ENCODE results near the gene HPCAL1. TPM values are rescaled to one million over a fixed set of nuclear protein-coding genes. Genes with fewer than 3 reads are reported as not detected.

HPCAL1 gene
- total and polyA plus RNA-seq, 2 donors (not counting 1 experiment from before 2014, with no cell fraction given) = 60.3 to 65.1 TPM

DNA sequence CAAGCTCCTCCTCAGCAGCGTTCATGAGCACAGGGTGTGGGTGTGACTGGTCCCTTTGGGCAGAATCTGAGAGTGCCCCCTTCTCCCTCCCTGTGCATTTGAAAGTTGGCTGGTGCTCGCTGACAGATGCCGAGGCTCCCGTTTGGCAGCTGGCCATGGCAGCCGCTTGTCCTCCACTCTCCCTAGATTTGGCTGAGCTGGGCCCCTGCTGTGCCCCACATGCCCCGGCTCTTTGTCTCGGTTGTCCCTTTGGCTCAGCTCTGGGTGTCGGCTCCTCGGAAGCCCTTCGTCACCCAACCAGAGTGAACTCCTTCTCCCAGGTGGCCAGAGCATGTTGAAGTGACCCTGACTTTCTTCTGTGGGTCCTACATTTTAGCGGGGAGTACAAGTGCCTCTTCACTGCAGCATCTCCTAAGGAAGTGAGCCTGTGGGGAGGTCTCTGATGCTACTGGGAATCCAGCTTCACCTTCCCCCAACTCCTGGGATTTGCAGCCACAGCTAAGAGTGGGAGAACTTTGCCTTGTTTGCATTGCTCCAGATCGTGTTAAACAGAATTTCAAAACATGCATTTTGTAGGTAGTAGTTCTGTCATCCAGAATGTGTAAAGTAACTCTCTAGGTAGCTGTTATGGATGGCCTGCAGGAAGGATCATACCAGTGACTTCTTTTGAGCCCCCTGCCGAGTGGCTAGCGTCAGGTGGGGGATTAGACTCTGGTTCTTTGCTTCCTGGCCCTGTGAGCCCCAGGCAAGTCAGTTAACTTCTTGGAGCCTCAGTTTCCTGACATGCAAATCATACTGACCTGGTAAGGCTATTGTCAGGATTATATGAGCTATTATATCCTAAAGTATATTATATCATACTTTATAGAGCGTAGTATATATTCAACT, 24.2 kb downstream of the HPCAL1 start:
- Mint-ChIP-seq H3K27me3 (no peaks in the 10 kb centered on the region), H3K9me3 (ENCODE audit: insufficient read depth) (no peaks in the 10 kb centered on the region), H3K4me3 (no peak overlapping the region), H3K4me1 (peaks cover 90% of the 10 kb centered on the region), H3K27ac (no peak overlapping the region)
- H3K4me1 ChIP-seq (ENCODE audit: control insufficient read depth in 2 of 2, insufficient read depth in 2 of 2, low read length in 2 of 2) = peaks cover 66 to 86% of the 10 kb centered on the region in 2 donors
- H3K27ac ChIP-seq (ENCODE audit: low read length in 2 of 2) = no peak overlapping the region
- H3K9me3 ChIP-seq (ENCODE audit: control extremely low read depth in 1 of 3, control insufficient read depth in 2 of 3, insufficient read depth in 1 of 3, low read length in 2 of 3) = peaks cover 0 to 4% (median 0%) of the 10 kb centered on the region in 3 donors
- 97% methylated on average over 13 of the region's 15 CpGs for WGBS (ENCODE audit: insufficient coverage)
- ChIA-PET POLR2A (interaction anchor here (0.7 kb wide), 2 partner anchors 23 to 477 kb away, joined by 3 read pairs; no protein-coding TSS in a partner anchor), CTCF (interaction anchor here (1.1 to 3.7 kb wide), 4 partner anchors 23 to 108 kb away, joined by 3 to 20 read pairs (median 4); partner anchors contain the start of gene HPCAL1)
- H2AFZ ChIP-seq (ENCODE audit: insufficient read depth, low read depth, low read length, poor library complexity, severe bottlenecking) = no peak overlapping the region
- intact Hi-C loops (cut with micrococcal nuclease) = no loop called here
- ATAC-seq (ENCODE audit: low read depth) (no peak), DNase-seq (no peak)
- TF ChIP-seq, protein P1, sequence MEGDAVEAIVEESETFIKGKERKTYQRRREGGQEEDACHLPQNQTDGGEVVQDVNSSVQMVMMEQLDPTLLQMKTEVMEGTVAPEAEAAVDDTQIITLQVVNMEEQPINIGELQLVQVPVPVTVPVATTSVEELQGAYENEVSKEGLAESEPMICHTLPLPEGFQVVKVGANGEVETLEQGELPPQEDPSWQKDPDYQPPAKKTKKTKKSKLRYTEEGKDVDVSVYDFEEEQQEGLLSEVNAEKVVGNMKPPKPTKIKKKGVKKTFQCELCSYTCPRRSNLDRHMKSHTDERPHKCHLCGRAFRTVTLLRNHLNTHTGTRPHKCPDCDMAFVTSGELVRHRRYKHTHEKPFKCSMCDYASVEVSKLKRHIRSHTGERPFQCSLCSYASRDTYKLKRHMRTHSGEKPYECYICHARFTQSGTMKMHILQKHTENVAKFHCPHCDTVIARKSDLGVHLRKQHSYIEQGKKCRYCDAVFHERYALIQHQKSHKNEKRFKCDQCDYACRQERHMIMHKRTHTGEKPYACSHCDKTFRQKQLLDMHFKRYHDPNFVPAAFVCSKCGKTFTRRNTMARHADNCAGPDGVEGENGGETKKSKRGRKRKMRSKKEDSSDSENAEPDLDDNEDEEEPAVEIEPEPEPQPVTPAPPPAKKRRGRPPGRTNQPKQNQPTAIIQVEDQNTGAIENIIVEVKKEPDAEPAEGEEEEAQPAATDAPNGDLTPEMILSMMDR (IDR thresholded peaks at IDR 0.05) = no peak
- no peak for TF ChIP-seq EZH2 (IDR thresholded peaks at IDR 0.05; ENCODE audit: borderline replicate concordance, insufficient read depth, low read depth, low read length, poor library complexity, severe bottlenecking)
- peaks cover 0 to 3% of the 10 kb centered on the region in 2 experiments for H3K36me3 ChIP-seq (replicated peaks in 1 of 2; ENCODE audit: control extremely low read depth in 1 of 2, control insufficient read depth in 1 of 2, extremely low read depth in 1 of 2, insufficient read depth in 2 of 2, low read length in 1 of 2)
- no peak overlapping the region for H3K9ac ChIP-seq (ENCODE audit: low read length)
- H3K4me3 ChIP-seq (ENCODE audit: control extremely low read depth in 1 of 5, extremely low read depth in 1 of 5, insufficient read depth in 1 of 5, low read depth in 2 of 5, low read length in 4 of 5) = no peak overlapping the region
- H3K4me2 ChIP-seq (replicated peaks; ENCODE audit: low read depth, low read length, poor library complexity, severe bottlenecking) = no peak overlapping the region
- no peaks in the 10 kb centered on the region for H3K27me3 ChIP-seq (replicated peaks in 1 of 4; ENCODE audit: control extremely low read depth in 1 of 4, control insufficient read depth in 3 of 4, insufficient read depth in 4 of 4, low read length in 3 of 4)
- peaks cover 90% of the 10 kb centered on the region for H3K79me2 ChIP-seq (ENCODE audit: control insufficient read depth, insufficient read depth, low read length)
- H4K20me1 ChIP-seq (ENCODE audit: control insufficient read depth, insufficient read depth, low read length, poor library complexity, severe bottlenecking) = peaks cover 78% of the 10 kb centered on the region
